HG03280 (cell line): ENCODE data around the gene TMA7B.

ENCODE experiments used
- ATAC-seq: cut with Tn5 transposase; IDR thresholded peaks from one replicate; pipeline ENCODE4 v1.9.1; 2021; ENCODE audit warnings: mild to moderate bottlenecking, moderate library complexity; ENCODE audit not compliant: unreplicated experiment

Gene TMA7B

DNA sequence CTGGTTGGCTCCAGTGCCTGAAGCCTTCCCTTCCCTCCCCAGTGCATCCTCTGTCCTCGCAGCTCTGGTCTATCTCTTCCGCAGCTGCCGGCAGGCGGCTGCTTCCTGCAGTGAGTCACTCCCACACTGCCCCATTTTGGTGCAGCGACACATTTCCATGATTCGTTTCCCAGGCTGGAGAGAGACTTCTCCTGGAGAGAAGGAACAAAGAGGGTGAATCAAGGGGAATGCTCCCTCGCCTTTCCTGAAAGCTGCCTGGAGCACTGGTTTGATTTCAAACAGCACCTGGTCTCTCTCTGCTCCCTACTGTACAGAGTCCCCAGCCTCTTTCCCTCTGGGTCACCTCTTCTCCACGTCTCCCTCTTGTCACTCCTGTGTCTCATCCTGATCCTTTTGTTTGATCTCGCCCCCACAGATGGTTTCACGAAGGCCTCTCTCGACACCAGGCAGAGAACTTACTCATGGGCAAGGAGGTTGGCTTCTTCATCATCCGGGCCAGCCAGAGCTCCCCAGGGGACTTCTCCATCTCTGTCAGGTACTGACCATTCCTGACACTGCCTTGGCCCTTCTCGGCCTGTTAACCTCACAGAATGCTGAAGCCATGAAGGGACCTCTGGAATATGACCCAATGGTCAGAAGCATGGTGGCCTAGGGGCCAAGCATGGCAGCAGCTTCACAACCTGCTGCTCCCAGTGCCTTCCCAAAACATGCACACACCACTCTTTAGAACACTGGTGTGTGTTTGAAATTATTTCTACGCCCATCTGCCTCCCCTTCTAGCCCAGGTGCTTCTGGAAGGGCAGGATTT lies at the start of gene TMA7B:
TMA7B (plus strand) TSS at position 758 of the 808 bp plus-strand sequence. CDS start 3,978 bp downstream, outside the sequence.
- no peak for ATAC-seq

DNA sequence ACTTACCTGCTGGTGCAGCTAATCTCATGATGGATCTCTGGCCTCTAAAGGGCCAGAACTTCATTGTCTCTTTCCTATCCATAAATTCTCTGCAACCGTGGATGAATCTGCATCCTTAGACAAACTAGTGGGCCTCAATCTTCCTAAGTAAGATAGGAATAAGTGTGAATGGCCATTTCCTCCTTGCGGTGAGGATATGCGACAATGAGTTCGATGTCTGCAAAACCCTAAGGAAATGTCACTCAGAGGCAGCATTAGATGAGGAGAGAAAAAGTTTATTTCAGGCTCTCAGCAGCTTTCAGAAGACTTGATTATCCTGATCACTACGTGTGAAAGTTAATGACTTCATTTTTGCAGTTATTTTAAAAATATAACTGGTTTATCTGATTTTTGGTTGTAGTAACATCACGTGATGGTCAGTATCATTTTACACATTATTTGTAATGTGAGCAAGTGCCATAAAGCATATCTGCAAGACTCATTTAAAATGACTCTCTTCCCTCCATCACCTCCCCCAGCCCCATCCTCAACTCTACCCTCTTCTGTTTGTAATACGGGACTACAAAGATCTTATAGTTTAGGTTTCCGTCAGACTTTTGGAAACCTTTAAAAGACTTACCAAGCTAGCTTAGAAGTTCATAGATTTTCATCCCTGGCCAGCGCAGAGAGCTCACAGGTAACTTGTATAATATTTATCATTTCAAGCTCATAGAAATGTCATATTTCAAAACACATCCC lies 49.2 kb upstream of the TMA7B start:
- ATAC-seq = no peak

DNA sequence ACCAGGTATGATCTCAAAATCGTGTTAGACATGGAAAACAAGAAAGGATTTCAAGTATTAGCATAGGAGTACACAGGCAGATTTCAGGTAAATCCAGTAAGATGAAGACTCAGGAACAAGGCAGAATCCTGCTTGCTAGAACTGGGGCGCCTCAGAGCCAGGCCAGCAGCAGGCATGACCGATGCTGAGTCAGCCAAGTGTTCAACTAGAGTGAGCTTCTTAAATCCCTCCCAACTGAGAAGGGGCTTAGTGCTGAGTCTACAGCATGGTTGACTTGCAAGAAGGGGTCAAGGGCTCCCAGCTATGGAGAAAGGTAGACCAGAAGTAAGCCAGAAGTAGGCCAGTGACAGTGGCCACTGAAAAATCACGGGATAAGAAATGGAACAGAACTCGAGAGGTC lies 46.9 kb upstream of the TMA7B start:
- ATAC-seq = no peak

DNA sequence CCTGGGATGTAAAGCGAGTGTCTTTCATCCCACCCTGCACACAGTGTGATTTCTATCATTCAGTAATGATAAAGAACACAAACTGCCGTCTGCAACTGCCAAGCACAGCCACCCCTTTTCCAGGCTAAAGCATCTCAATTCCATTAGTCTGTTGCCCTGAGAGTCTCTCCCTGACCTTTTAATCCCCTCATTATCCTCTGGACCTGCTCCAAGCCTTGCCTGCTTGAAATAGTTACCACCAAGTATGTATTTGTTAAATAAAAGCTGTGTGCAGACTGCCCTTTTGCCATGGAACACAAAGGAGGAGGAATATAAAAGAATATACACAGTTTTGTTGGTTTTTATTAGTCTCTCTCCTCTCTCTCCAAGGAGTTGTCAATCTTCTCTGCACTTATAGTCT lies 46.3 kb upstream of the TMA7B start:
- ATAC-seq = no peak

DNA sequence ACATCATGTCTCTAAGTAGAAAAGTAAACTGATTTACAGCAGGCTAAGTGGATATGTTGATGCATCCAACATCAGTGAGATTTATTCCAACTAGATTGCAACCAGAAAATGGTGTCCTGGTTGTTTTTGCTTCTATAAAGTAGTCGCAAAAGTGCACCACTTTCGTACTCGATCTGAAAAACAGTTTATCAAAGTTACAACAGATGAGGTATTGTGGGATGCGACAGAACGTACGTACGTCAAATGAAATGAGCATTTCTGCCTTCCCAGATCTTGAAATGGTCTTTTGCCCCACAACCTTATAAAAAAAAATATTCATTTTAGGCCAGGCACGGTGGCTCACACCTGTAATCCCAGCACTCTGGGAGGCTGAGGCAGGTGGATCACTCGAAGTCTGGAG lies 45.6 kb upstream of the TMA7B start:
- no peak for ATAC-seq

DNA sequence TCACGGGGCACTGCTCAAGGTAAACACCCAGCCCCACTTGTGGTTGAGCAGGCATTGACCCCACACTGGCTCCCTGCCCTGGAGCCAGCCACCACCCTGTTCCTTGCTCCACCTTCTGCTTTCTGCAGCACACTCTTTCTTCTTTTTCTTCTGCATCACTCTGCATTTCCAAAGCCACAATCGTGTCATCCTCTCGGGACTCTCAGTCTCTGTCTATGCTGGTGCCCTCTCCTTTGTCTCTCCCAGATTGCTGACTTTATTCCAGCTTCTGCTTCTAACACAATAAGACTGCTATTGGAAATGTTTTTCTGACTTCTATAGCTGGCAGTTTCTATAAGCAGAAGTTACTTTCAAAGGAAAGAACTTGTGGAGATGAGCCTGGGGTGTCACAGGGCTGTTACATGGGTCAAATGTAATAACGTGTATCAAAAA lies 44.9 kb upstream of the TMA7B start:
- ATAC-seq = no peak

DNA sequence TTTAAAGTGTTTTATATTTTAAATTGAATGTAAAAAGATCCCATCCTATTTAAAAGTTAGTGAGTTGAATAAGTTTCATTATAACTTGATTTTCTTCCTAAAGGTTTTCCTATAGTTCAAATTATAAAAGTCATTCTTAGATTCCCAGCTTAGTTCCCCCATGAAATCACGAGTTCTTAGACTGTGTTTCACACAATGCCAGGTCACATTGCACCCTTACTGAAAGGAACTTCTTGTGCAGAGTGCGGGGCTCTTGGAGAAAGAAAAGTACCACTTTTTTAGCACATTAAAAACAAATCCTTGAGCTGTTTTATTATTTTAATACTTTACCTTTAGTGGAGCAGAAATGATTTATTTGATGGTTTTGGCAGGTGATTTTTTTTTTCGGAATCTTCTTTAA lies 43.7 kb upstream of the TMA7B start:
- ATAC-seq = no peak

DNA sequence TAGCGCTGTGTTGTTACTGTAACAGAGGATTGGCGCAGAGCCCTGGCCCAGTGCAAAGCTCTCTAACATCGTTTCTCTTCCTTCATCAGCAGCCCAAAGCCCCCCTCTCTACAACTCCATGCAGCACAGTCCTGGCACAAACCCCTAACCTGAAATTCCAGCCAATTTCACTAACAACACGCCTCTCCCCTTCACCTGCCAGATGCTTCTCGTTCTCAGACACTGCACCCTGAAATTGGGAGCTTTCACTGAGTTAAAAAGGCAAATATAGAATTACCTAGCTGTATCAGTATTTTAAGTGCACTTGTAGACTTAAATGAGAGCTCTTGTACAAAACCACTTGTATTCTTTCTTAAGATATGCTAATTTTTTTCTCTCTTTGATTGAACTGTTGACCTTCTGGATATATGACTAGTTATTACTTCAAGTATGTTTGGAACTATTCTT lies 43.0 kb upstream of the TMA7B start:
- no peak for ATAC-seq

DNA sequence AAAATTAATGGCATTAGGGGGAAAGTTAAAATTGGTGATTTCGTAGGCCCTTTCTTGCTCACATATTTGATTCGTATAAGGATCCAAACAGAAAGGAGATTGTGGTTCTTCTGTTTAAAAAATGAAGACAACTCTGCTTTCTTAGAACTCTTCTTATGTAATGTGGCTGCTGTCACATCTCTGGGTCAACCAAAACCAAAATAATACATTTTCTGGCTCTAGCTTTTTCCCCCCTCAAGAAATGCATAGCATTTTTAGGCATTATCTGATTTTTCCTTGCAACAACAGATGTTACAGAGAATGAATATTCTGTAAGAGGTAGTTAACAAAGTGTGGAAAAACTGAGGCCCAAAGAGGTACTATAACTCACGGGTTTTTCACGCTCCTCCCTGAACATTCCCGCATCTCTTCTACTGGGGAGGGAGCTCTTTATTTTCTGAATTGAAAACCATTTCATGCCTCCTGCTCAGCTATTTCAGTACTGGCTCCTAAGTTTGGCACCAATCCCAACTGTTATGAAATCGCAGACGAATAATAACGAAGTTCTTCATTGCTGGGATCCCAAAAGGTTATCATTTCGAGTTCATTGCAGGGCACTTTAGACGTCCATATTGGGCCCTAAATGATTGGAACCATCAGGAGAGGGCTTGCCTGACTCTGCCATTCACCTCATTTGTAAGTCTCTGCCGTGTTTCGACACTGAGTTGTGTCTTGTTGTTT lies 42.3 kb upstream of the TMA7B start:
- ATAC-seq = no peak

DNA sequence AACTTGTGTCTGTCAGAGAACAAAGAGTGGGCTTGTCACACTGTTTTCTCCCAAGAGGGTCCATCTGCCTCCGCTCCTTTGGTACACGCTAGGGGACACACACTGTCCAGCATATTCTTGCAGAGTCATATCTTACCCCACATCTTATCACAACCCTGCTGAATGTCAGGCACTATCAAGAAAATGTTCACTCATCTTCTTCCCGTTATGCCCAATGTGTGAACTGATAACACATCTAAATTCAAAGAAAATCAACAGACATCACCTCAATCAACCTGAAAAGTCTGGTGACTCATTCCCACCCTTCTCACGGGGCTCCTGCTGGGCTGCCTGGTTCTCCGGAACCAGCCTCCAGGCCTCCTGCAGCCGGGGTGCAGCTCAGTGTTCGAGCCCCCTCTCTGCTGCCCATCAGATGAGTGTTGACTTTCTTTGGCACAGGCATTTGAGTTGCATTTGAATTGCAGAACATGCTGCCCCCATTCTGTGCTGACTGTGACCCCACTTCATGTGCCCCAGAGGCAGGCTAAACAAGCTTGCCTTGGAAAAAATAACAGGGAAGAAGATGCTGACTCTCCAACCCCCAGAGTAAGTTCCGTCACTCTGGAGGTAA lies 40.0 kb upstream of the TMA7B start:
- no peak for ATAC-seq

DNA sequence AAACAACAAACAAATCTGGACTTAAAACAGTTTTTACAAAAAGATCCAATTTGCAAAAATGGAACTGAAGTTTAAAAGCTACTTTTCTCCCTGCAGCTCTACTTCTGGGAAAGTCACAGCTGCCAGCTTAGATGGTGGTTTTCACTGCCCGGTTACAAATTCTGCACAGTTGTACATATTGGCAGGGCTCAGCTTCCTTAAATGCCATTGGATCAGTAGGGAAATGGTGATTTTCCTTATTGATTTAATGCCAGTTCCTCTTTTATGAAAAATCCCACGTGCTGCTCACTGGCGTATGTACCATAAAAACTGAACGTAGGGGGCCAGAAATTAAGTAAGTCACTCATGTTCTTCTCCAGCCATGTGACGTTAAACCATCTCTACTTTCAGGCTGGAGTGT lies 36.5 kb upstream of the TMA7B start:
- ATAC-seq = no peak

DNA sequence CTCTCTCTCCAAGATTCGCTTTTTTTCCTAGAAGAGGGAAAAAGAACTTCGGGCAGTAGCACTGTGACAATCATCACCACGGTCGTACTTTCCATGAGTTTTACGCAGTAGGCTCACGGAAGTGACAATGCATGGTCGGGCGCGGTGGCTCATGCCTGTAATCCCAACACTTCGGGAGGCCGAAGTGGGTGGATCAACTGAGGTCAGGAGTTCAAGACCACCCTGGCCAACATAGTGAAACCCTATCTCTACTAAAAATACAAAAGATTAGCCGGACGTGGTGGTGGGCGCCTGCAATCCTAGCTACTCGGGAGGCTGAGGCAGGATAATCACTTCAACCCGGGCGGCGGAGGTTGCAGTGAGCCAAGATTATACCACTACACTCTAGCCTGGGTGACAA lies 35.9 kb upstream of the TMA7B start:
- no peak for ATAC-seq

DNA sequence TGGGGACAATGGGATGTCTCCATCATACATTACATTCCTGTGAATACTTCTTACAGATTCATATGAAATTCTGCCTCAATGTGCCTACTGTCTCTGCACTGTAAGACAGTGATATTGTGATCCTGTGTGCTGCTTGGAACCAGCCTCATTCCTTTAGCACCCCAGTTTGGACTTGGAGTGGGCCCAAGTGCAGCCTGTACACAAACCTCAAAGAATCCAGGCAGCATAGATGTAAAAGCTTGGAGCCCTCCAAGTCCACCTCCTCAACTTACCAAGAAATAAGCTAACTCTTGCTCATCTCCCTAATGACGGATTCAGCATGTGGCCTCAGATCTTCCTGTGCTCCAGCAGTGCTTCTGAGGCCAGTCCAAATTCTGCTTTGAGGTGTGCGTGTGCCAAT lies 34.9 kb upstream of the TMA7B start:
- ATAC-seq = no peak

DNA sequence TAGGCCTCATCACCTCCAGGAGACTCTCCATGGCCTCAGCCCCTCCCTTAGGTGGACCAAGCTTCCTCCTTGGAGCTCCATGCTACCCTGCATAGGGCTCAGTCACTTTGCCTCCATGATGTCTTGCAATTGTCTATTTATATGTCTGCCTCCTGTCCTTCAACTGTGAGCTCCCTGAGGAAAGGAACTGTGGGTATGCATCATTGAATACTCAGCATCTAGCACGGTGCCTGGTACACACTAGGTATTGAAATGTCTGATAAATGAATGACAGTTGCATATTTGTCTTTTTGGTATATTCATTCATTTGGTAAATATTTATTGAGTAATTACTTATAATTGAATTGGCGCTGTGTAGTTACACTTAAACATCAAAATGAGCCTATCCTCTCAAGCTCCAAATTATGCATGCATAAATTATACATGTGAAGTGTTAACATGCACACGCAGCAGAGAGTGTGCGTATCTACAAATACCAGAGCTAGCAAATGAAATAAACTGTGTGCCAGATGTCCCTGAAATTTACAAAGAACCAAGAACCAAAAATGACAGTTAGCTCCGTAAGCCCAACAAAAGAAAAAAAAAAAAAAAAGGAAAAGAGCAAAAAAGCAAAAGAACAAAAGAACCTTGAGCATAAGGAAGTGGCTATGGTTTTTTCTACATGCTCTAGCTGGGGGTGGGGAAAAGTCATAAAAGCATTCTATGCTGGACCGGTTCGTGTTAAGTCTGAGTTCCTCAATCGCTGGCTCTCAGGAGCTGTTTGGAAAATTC lies 34.1 kb upstream of the TMA7B start:
- no peak for ATAC-seq

DNA sequence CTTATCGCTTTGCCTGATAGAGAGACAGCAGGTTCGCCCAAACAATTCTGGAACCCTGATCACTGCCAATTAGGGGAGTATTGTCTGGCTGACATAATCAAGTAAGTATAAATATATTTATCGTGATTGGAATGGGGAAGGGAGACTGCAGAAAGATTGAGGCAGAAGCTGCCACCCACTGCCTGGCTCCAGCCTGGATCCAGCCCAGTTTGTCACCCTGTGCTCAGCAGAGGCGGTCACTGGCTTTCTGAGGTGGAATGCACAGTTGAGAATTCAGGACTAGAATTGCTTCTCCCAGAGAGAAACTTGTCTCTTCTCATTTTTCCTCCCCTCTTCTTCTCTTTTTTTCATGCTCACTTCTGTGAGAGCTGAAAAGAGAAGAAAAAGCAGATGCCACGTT lies 33.4 kb upstream of the TMA7B start:
- ATAC-seq = no peak

DNA sequence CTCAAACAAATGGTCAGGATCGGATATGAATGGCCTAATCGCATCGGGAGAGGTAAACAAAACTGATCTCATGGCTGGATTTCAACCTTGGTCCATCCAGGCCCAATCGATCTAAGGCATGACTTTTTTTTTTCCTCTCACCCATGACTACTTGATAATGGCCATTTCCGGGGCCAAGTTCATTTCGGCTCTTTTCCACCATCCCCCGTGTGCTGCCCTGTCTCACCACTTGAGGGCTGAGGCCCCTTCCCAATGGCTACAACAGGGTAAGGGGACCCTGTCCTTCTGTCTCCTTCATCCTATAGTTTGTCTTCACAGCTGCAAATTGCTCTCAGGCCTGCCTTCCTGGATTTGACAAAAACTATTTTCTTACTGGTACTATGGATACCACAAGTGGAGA lies 32.7 kb upstream of the TMA7B start:
- ATAC-seq = no peak

DNA sequence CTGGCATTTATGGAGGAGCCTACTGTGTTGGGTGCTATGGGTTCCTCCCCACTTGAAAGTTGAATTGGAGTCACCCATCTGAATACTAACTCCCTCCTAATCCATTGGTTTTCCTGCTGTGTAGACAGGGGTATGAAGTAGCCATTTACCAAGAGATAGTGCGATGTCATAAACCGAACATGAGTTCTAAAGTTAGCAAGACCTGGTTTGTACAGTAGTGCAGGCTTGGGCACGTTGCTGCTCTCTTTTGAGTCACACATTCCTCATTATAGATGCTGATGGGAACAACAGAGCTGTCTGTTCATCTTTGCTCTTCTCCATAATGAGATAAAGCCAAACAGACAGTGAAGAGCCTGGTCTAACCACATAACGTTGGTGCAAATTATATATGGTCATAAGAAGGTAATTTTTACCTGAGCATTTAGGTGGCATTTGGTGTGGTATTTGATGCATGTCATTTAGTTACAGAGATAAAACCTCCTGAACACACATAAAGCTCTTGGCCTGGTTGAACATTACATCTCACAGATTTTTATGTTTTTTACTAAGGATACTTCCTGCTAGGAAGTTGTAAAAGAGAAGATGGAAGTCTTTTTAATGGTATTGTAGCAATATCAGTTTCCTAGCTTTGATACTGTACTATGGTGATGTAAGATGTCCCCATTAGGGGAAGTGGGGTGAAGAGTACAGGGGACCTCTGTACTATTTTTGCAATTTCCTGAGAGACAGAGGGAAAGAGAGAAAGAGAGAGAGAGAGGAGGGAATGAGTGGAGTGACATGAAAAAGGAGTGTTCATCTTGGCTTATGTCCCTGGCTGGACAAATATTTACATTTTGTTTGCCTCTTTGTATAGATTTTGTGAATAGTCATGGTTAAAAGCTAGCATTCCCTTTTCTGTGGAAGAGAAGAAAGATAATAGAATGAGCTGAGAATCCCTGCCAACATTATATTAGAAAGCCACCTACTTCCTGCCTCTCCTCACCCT lies 31.4 kb upstream of the TMA7B start:
- no peak for ATAC-seq

DNA sequence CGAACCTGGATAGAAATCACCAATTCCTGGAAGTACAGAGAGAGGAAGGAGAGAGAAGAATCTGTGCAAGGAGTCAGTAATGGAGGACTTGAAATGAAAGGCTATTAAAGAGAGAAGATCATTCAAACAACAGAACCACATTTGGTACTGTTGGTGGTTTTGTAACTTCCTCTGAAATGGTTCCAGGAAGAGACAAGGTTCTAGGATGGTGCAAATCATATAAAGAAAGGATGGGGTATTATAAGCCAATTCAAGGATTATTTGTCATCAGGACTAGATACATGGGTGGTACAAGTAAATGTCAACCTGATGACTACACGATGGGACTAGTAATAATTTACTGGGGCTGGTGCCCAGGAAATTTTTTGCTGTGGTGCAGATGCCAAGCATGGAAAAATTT lies 28.9 kb upstream of the TMA7B start:
- no peak for ATAC-seq

DNA sequence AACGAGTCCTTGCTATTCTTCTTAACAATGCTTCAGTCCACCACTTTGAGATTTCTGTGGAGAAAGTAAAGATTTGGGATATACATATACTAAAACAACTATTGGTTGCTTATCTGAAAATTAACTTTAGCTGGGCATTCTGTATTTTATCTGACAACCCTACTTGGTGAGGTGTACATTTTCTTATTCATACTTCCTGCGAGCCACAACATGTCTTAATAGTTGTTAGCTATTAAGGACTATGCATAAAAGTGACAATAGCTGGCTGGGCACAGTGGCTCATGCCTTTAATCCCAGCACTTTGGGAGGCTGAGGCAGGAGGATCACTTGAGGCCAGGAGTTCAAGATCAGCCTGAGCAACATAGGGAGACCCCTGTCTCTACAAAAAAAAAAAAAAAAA lies 28.0 kb upstream of the TMA7B start:
- no peak for ATAC-seq
